C1 segment of cervical spinal cord (tissue), 14 donors: ENCODE data around the gene WARS2.

Experiments
- DNase-seq, 14 donors: peaks; one replicate each; lab custom pipeline; 2025; lab: John Stamatoyannopoulos, UW

The WARS2 gene

DNA sequence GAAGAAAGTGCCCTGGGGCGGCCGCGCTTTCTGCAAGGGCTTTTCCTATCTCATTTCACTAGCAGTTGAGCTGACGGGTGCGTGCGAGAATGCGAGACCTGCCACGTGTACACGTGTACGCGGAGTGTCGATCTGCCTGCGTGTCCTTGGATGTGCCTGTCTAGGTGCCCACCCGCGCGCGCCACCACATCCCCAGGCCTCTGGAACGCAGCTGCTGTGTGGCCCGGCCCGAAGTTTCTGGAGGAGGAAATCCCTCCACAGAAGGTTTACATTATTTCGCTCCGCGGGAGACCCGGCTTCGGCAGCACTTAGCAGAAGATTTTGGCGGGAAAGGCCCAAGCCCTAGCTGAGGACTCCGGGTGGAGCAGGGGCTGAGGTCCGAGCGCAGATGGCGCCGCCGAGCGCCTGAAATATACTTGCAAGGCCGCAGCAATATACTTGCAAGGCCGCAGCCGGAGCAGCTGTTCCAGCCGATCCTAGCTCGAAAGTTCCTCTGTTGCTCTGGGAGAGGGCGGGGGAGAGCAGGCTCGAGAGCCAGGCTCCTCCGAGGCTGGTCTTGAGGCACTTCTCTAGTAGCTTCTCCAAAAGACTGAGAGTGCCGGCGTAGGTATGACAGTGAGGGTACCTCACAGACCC is 156.2 kb downstream of the WARS2 start:
- no peak for DNase-seq

DNA sequence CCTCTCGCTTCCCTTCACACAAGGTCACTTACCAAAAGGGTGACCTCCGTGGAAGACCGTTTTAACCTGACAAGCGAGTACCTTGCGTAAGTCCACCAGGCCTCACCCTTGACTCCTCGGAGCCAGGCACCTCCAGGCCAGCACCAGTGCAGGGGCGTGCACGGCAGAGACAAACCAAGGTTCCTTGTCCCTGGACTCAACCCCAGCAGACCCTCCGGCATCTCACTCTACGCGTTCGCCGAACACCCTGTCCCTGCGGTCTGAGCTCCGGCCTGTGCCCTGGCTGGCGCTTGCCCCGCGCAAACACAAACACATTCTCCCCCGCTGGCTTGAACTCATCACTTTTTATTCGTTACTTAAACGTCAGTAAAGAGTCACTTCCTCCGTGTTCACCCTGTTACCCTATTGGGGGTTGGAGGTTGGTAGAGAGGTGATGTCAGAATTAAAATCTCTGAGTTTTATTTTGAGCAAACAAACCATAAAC is 156.9 kb downstream of the WARS2 start:
- no peak for DNase-seq

DNA sequence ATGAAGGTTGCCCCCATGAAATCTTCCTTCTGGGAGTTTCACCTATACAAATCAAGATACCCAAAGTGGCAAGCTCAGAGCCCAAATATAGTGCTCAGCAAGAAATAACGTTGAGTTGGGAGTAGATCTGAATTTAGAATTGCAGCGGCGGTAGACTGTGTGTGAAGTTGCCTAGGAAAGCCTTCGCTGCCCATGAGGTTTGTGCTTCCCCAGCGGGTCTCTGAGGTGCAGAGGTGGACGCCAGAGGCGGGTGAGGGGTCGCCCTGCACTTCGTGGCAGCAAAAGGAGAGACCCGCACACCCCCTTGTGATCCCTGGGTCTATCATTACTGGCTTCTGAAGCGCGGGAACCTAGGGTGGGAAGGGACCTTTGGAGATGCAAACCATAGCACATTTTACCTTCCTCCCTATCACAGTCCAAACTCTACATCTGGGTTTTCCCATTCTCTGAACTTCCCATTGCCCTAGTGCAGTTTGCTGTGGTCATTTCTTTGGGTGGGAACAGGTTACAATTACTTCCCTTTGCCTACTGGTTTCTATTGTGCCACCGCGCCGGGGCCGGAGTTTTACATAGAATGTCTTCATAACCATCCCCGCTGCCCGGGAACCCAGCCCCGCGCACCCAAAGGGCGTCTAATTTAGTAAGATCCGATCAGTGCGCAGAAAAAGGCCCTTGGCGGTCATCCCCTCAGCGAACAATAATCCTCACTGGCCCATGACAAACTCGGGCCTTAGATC is 157.5 kb downstream of the WARS2 start:
- no peak for DNase-seq

DNA sequence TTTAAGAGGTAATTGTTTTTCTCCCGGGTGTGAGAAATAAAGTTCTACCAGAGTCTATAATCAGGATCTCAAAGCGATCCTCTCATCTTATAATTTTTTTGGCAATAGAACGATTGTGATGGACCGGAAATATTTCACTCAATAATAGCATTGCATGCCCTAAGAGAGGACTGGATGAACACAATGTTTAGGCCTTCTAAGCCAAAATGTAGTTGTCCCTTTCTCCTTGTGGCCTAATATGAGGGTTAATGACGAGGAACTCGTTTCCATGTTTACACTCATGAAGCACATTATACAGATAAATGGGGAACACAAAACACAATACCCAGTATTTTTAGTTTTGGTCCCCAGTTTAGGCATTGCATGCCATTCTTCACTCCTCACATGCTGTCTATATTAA is 158.2 kb downstream of the WARS2 start:
- DNase-seq: no peak

DNA sequence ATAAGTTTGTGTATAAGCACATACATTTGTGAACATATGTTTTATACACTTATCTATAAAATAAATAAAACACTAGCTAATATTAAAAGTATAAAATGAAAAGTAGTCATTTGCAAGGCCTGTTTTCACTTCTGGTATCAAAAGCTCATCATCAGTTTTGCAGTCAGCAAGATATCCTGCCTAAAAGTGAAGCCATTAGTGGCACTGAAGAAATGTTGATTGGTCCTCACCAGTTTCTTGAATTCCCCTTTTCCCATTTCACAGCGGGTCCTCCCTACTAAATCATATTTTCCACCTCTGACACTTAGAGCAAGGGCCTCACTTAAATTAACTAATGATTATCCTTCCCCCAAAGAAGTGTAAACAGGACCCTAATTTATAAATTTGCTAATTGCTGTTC is 159.0 kb downstream of the WARS2 start:
- no peak for DNase-seq
